Neuron (in vitro differentiated cells): Measurements from ENCODE around the gene TRABD.
"Not testable (repeated sequence)": the region's sequence is repeated elsewhere in the genome, so short reads cannot be mapped to it uniquely, and the experiment has no call there.

ENCODE experiments used
- H2AFZ ChIP-seq: one replicate; pipeline ENCODE4 v1.6.1; 2013; ENCODE audit warnings: low read depth, mild to moderate bottlenecking, inconsistent platforms, low read length, moderate library complexity
- H3K27me3 ChIP-seq: one replicate; pipeline ENCODE4 v1.6.1; 2013; ENCODE audit warnings: low read length; ENCODE audit not compliant: insufficient read depth
- H3K36me3 ChIP-seq: one replicate; pipeline ENCODE4 v1.6.1; 2013; ENCODE audit warnings: low read length; ENCODE audit not compliant: insufficient read depth
- H3K4me1 ChIP-seq: one replicate; pipeline ENCODE4 v1.6.1; 2013; ENCODE audit warnings: low read length; ENCODE audit not compliant: insufficient read depth
- H3K4me3 ChIP-seq: 2 replicates; pipeline ENCODE4 v1.5.1; 2013; ENCODE audit warnings: mild to moderate bottlenecking, low read length, moderate library complexity
- H3K9me3 ChIP-seq: one replicate; pipeline ENCODE4 v1.6.1; 2013; ENCODE audit warnings: low read length

Gene TRABD

GRCh38 chr22:50200461-50201190 is 14.9 kb downstream of the TRABD start, which contains the start of gene SELENOO:
TSS of gene SELENOO (plus strand) at chr22:50201011. CDS start at chr22:50201037, 26 bp downstream.
- peaks cover 5% of the 10 kb centered on the region for H3K9me3 ChIP-seq
- peaks cover 18% of the 10 kb centered on the region for H3K4me1 ChIP-seq
- no peaks in the 10 kb centered on the region for H3K27me3 ChIP-seq
- H3K4me3 ChIP-seq = peak within 1 kb of the TSS; percentile 73
- H3K36me3 ChIP-seq = peaks cover 21% of the 10 kb centered on the region
- H2AFZ ChIP-seq = peak within 1 kb of the TSS; percentile 54

DNA sequence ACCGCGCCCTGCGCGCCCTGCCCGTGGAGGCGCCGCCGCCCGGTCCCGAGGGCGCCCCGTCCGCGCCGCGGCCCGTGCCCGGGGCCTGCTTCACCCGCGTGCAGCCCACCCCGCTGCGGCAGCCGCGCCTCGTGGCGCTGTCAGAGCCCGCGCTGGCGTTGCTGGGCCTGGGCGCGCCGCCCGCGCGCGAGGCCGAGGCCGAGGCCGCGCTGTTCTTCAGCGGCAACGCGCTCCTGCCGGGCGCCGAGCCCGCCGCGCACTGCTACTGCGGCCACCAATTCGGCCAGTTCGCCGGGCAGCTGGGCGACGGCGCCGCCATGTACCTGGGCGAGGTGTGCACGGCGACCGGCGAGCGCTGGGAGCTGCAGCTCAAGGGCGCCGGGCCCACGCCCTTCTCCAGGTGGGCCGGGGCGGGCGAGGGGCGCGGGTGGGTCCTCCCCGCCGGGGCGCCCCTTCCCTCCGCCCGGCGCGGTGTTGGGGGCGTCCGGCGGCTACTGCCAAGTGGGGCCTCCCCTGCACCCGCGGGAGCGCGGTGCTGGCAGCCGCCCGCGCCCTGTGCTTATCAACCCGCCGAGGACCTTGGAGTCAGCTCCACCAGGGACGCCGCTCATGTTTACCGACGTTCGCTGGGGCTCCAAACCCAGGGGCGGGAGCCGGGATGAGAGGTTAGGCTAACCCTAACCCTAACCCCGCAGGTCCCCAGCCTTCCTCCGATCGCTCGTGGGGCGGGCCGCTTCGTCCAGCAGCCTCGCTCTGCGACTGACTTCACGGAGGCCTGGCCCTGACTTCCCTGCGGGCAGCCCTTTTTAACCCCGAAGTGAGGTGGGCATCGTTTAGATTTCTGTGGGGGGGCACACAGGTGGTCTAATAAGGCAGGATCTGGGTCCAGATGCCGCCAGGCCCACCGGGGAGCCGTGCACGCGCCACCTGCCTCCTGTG is 15.7 kb downstream of the TRABD start:
- H3K9me3 ChIP-seq = peaks cover 5% of the 10 kb centered on the region
- H2AFZ ChIP-seq = no peak overlapping the region
- H3K4me1 ChIP-seq = peaks cover 18% of the 10 kb centered on the region
- peak overlapping the region; percentile 73 for H3K4me3 ChIP-seq
- H3K27me3 ChIP-seq = no peaks in the 10 kb centered on the region
- peaks cover 27% of the 10 kb centered on the region for H3K36me3 ChIP-seq

DNA sequence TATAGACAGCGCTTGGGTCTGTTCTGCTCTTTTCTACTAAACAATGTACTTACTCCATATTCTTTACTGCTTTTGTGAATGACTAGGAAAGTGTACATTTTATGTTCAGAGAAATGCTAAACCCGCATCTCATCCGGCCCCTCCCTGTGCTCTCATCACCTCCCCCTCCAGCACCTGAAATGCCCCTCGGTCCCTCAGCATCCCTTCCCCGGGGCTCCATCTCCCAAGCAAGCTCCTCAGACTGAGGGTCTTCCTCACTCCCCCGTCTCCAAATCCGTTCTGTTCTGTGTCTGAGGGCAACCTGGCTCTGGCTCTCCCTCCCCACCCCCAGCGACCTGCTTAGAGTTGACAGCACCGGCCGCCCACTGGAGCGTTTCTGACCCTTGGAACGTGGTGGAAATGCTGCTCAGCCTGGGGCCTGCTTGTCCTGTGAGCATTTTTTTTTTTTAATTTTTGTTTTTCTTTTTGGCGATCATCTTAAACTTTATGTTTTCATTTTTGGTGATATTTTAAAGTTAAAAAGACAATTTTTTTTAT is 16.5 kb downstream of the TRABD start:
- H3K4me3 ChIP-seq = peak overlapping the region; percentile 73
- H3K9me3 ChIP-seq = peaks cover 5% of the 10 kb centered on the region
- no peaks in the 10 kb centered on the region for H3K27me3 ChIP-seq
- H3K4me1 ChIP-seq = peaks cover 19% of the 10 kb centered on the region
- H2AFZ ChIP-seq = no peak overlapping the region
- H3K36me3 ChIP-seq = peaks cover 32% of the 10 kb centered on the region

DNA sequence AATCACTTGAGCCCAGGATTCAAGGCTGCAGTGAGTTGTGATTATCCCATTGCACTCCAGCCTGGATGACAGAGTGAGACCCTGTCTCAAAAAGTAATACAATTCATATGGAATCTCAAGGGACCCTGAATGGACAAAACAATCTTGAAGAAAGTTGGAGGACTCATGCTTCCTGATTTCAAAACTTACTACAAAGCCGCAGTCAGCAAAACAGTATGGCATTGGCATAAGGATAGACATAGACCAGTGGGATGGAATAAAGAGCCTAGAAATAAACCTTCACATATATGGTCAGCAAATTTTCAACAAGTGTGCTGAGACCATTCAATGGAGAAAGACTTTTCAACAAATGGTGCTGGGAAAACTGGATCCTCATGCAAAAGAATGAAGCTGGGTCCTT is 17.6 kb downstream of the TRABD start:
- H3K27me3 ChIP-seq = no peaks in the 10 kb centered on the region
- H3K36me3 ChIP-seq = peaks cover 35% of the 10 kb centered on the region
- no peak overlapping the region for H3K4me3 ChIP-seq
- peaks cover 25% of the 10 kb centered on the region for H3K4me1 ChIP-seq
- peaks cover 5% of the 10 kb centered on the region for H3K9me3 ChIP-seq
- H2AFZ ChIP-seq = no peak overlapping the region

- H3K27me3 ChIP-seq = no peaks in the 10 kb centered on the region
- peaks cover 38% of the 10 kb centered on the region for H3K36me3 ChIP-seq
- no peak overlapping the region for H2AFZ ChIP-seq
- peaks cover 5% of the 10 kb centered on the region for H3K9me3 ChIP-seq
- H3K4me3 ChIP-seq = no peak overlapping the region
- H3K4me1 ChIP-seq = peaks cover 22% of the 10 kb centered on the region
Measured at GRCh38 chr22:50204571-50204970, 18.9 kb downstream of the TRABD start.

DNA sequence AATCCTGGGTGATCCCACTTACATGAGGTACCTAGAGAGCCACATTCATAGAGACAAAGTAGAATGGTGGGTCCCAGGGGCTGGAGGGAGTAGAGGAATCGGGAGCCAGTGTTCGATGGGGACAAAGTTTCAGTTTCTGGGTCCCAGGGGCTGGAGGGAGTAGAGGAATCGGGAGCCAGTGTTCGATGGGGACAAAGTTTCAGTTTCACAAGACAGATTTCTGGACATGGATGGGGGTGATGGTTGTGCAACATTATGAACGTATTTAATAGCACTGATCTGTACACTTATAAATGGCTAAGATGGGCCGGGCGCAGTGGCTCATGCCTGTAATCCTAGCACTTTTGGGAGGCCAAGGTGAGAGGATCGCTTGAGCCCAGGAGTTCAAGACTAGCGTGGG is 19.3 kb downstream of the TRABD start:
- not testable (repeated sequence) for H3K9me3 ChIP-seq, H3K4me3 ChIP-seq
- peaks cover 38% of the 10 kb centered on the region for H3K36me3 ChIP-seq

GRCh38 chr22:50205781-50206569 is 20.3 kb downstream of the TRABD start:
- Histone ChIP-seq H3K4me1 (peaks cover 15% of the 10 kb centered on the region), H2AFZ (no peak overlapping the region), H3K4me3 (no peak overlapping the region)

More for the DNA sequence above, 19.3 kb downstream of the TRABD start:
- H3K27me3 ChIP-seq, H2AFZ ChIP-seq: not testable (repeated sequence)
- peaks cover 18% of the 10 kb centered on the region for H3K4me1 ChIP-seq

GRCh38 chr22:50206599-50206998 is 20.9 kb downstream of the TRABD start:
- Histone ChIP-seq H2AFZ (no peak overlapping the region), H3K27me3 (no peaks in the 10 kb centered on the region), H3K4me3 (no peak overlapping the region), H3K36me3 (peaks cover 51% of the 10 kb centered on the region), H3K9me3 (peaks cover 5% of the 10 kb centered on the region), H3K4me1 (peaks cover 15% of the 10 kb centered on the region)

More at GRCh38 chr22:50205781-50206569, 20.3 kb downstream of the TRABD start:
- Histone ChIP-seq H3K9me3 (peaks cover 5% of the 10 kb centered on the region), H3K36me3 (peaks cover 46% of the 10 kb centered on the region), H3K27me3 (no peaks in the 10 kb centered on the region)

- Histone ChIP-seq H3K9me3 (peaks cover 5% of the 10 kb centered on the region), H2AFZ (no peak overlapping the region), H3K36me3 (peaks cover 59% of the 10 kb centered on the region), H3K4me1 (peaks cover 7% of the 10 kb centered on the region), H3K4me3 (no peak overlapping the region), H3K27me3 (no peaks in the 10 kb centered on the region)
Measured at GRCh38 chr22:50207383-50208140, 21.8 kb downstream of the TRABD start.

- Histone ChIP-seq H2AFZ (no peak overlapping the region), H3K9me3 (peaks cover under 1% of the 10 kb centered on the region), H3K36me3 (peaks cover 62% of the 10 kb centered on the region), H3K4me1 (peaks cover 7% of the 10 kb centered on the region), H3K4me3 (no peak overlapping the region), H3K27me3 (no peaks in the 10 kb centered on the region)
Measured at GRCh38 chr22:50208430-50208938, 22.8 kb downstream of the TRABD start.

DNA sequence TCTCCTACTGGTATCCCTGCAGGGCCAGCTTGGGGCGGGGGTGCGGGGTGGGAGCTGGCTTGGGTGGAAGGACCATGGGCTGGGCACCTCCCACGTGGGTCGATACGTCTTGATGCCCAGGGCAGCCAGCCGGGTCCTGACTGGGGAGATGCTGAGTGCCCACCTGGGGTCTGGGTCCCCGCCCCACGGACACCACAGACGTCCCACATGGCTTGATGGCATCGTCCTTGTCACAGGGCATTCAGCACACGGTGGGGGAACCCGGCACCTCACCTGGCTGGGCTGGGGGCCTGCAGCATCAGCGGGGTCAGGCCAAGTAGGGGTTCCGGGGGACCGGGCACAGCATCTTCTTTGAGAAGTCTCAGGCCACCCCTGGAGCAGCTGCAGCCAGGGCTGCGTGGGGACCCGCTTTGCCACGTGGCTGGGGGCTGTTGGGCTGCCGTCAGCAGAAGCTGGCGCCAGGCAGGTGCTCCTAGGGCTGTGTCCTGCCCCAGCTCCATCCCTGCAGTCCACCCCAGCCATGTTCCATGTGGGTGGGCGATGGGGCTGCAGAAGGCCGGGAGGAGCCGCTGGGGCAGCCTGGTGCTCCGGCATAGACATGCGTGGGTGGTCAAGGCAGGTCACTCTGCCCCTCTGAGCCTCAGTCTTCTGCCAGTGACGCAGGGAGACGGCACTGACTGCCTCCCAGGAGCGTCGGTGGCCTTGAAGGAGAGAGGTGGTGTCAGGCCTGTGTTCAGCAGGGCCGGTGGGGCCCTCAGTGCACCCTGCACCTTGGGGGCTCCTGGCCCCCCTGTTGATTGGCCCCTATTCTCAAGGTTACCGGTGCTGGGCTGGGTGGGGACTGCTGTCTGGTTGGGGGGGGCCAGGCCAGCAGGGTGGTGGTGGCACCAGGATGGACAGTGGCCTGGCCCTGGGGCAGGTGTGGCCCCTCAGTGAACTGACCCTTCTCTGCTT is 23.5 kb downstream of the TRABD start:
- Histone ChIP-seq H3K4me3 (no peak overlapping the region), H3K4me1 (peaks cover 7% of the 10 kb centered on the region), H3K9me3 (no peaks in the 10 kb centered on the region), H3K27me3 (no peaks in the 10 kb centered on the region), H2AFZ (no peak overlapping the region), H3K36me3 (peaks cover 63% of the 10 kb centered on the region)
